HepG2 (cell line): ENCODE data around the gene MYBPC2. TPM values are rescaled to one million over a fixed set of nuclear protein-coding genes. Genes with fewer than 3 reads are reported as not detected.

Experiments used
- ARNT2 ChIP-seq: sonication (generic); formaldehyde crosslinking; IDR thresholded peaks from 2 replicates; pipeline ENCODE4 v1.8.0; 2022; ENCODE audit warnings: mild to moderate bottlenecking, low read depth, missing genetic modification reagents, moderate library complexity
- ATF7-NPFF ChIP-seq: sonication (generic); formaldehyde crosslinking; IDR thresholded peaks from 2 replicates; pipeline ENCODE4 v1.8.1; 2023; ENCODE audit warnings: mild to moderate bottlenecking, low read depth, missing genetic modification reagents, moderate library complexity
- ATM ChIP-seq: fragments of 450-650 bp; IDR thresholded peaks from 2 replicates; pipeline ENCODE4 v1.7.1; 2017; ENCODE audit warnings: mild to moderate bottlenecking, borderline replicate concordance
- CSRNP2 ChIP-seq: sonication (generic); formaldehyde crosslinking; conservative IDR thresholded peaks from 2 replicates; pipeline ENCODE4 v1.8.0; 2022; ENCODE audit warnings: low read depth, missing genetic modification reagents
- DPF2 ChIP-seq: sonication (generic); formaldehyde crosslinking; IDR thresholded peaks from 2 replicates; pipeline ENCODE4 v1.4.0; 2020; ENCODE audit warnings: mild to moderate bottlenecking, low read depth, missing genetic modification reagents, borderline replicate concordance
- ESRRA ChIP-seq: sonication (generic); formaldehyde crosslinking; IDR thresholded peaks from 2 replicates; pipeline ENCODE4 v1.5.1; 2020; ENCODE audit warnings: mild to moderate bottlenecking, low read depth, missing genetic modification reagents
- HNF4A ChIP-seq: sonication (generic); formaldehyde crosslinking; IDR thresholded peaks from 2 replicates; pipeline ENCODE4 v1.4.0; 2020; ENCODE audit warnings: missing genetic modification reagents
- NR1H2 ChIP-seq: sonication (generic); formaldehyde crosslinking; IDR thresholded peaks from 2 replicates; pipeline ENCODE4 v1.8.1; 2022; ENCODE audit warnings: low read depth, missing genetic modification reagents, borderline replicate concordance
- NRL ChIP-seq: sonication (generic); formaldehyde crosslinking; IDR thresholded peaks from 2 replicates; pipeline ENCODE4 v1.5.0; 2020; ENCODE audit warnings: missing genetic modification reagents, mild to moderate bottlenecking, moderate library complexity, borderline replicate concordance
- RARG ChIP-seq: sonication (generic); formaldehyde crosslinking; IDR thresholded peaks from 2 replicates; pipeline ENCODE4 v1.4.0; 2020; ENCODE audit warnings: low read depth, mild to moderate bottlenecking, missing genetic modification reagents
- REPIN1 ChIP-seq: sonication (generic); formaldehyde crosslinking; IDR thresholded peaks from 2 replicates; pipeline ENCODE4 v1.8.0; 2022; ENCODE audit warnings: missing genetic modification reagents, low read depth, mild to moderate bottlenecking, borderline replicate concordance
- RXRA ChIP-seq: sonication (generic); formaldehyde crosslinking; IDR thresholded peaks from 2 replicates; pipeline ENCODE4 v1.5.1; 2020; ENCODE audit warnings: missing genetic modification reagents
- TBX2 ChIP-seq: sonication (generic); formaldehyde crosslinking; IDR thresholded peaks from 2 replicates; pipeline ENCODE4 v1.5.0; 2020; ENCODE audit warnings: missing genetic modification reagents, mild to moderate bottlenecking, borderline replicate concordance
- ZEB1 ChIP-seq: IDR thresholded peaks from 2 replicates; pipeline ENCODE4 v1.6.1; 2012; ENCODE audit warnings: mild to moderate bottlenecking, low read depth, inconsistent platforms; ENCODE audit not compliant: insufficient replicate concordance
- ZNF121 ChIP-seq: sonication (generic); formaldehyde crosslinking; IDR thresholded peaks from 2 replicates; pipeline ENCODE4 v1.5.0; 2020; ENCODE audit warnings: mild to moderate bottlenecking, missing genetic modification reagents
- ZNF503 ChIP-seq: sonication (generic); formaldehyde crosslinking; IDR thresholded peaks from 2 replicates; pipeline ENCODE4 v1.4.0; 2020; ENCODE audit warnings: missing genetic modification reagents
- ZNF512 ChIP-seq: sonication (generic); formaldehyde crosslinking; IDR thresholded peaks from 2 replicates; pipeline ENCODE4 v1.4.0; 2020; ENCODE audit warnings: mild to moderate bottlenecking, missing genetic modification reagents
- ZNF567 ChIP-seq: sonication (generic); formaldehyde crosslinking; IDR thresholded peaks from 2 replicates; pipeline ENCODE4 v1.8.1; 2023; ENCODE audit warnings: mild to moderate bottlenecking, missing genetic modification reagents, borderline replicate concordance
- polyA plus RNA-seq, 8 experiments: library from polyadenylated mRNA; depleted of rRNA in 3 of 8; stranded (reverse) in 7 of 8; unstranded in 1 of 8; fragments of >200 nt; fragmentation: Illumina TruSeq in 4 of 8; extraction: Trizol in 4 of 8; gene quantifications; 2 replicates each; pipeline versions ENCODE4 v1.2.1 to v1.2.3, GENCODE V29; 2011 to 2016; ENCODE audit warnings: low read depth in 4 of 8, missing spikeins in 1 of 8, mixed read lengths in 1 of 8; ENCODE audit not compliant: insufficient read depth in 1 of 8
- total RNA-seq, 5 experiments: library from RNA; depleted of rRNA; stranded (reverse); fragments of >200 nt; fragmentation: Illumina TruSeq; extraction: Trizol; gene quantifications; 2 replicates each; pipeline ENCODE4 v1.2.3, GENCODE V29; 2016; ENCODE audit warnings: low read depth in 1 of 5

Gene MYBPC2
- total and polyA plus RNA-seq, 2 of the 13 experiments (the other 11 are each of a cell fraction or from before 2014, with no cell fraction given): not detected

- 0 out of 2 replicates have a peak, but pooled peaks have one; percentile 17 for TF ChIP-seq TBX2
- no peak for TF ChIP-seq ZNF567
- TF ChIP-seq RARG (CRISPR knock-in tag): no peak
- no peak for TF ChIP-seq ARNT2 (CRISPR knock-in tag)
- peak; percentile 65 for TF ChIP-seq HNF4A (CRISPR knock-in tag)
- TF ChIP-seq ATF7-NPFF: no peak
- TF ChIP-seq NRL (CRISPR knock-in tag): no peak
- no peak for TF ChIP-seq NR1H2
- TF ChIP-seq CSRNP2 (CRISPR knock-in tag): no peak
- no peak for TF ChIP-seq ATM
- TF ChIP-seq DPF2 (CRISPR knock-in tag): no peak
- TF ChIP-seq RXRA (CRISPR knock-in tag): 0 out of 2 replicates have a peak, but pooled peaks have one; percentile 16
- no peak for TF ChIP-seq ZNF512 (CRISPR knock-in tag)
- no peak for TF ChIP-seq REPIN1 (CRISPR knock-in tag)
- peak; percentile 16 for TF ChIP-seq ZEB1
- TF ChIP-seq ZNF503 (CRISPR knock-in tag): no peak
- no peak for TF ChIP-seq ESRRA (CRISPR knock-in tag)
- 0 out of 2 replicates have a peak, but pooled peaks have one; percentile 1 for TF ChIP-seq ZNF121 (CRISPR knock-in tag)
- TF ChIP-seq, all 625 proteins: peak for 10
Observed at GRCh38 chr19:50423279-50424113, 9.2 kb upstream of the MYBPC2 start (continued).
